CD4-positive, alpha-beta memory T cell (primary cell): ENCODE data around the gene IL1RL1. TPM values are rescaled to one million over a fixed set of nuclear protein-coding genes. Genes with fewer than 3 reads are reported as not detected.

Source experiments
- CTCF ChIA-PET: fragments of 350-600 bp; sonication (Branson Sonifier 250); formaldehyde crosslinking; loops from one replicate; lab custom pipeline; 2021; ENCODE audit warnings: inconsistent platforms; ENCODE audit not compliant: partially characterized antibody; lab: Charles Lee
- POLR2A ChIA-PET: fragments of 350-600 bp; sonication (Branson Sonifier 250); formaldehyde crosslinking; loops from one replicate; lab custom pipeline; 2021; ENCODE audit not compliant: partially characterized antibody; lab: Charles Lee
- DNase-seq, 5 donors: peaks; one replicate each; pipeline versions ENCODE4 v3.0.0 to v3.0.0-alpha.2; 2020 to 2022; ENCODE audit warnings: mixed read lengths in 1 of 5
- H3K27ac ChIP-seq: one replicate; pipeline ENCODE4 v1.7.0; 2013; ENCODE audit warnings: low read depth, low read length
- H3K27me3 ChIP-seq: 2 replicates; pipeline ENCODE4 v1.7.0; 2013; ENCODE audit warnings: mild to moderate bottlenecking, low read length, moderate library complexity; ENCODE audit not compliant: insufficient read depth
- H3K36me3 ChIP-seq: 2 replicates; pipeline ENCODE4 v1.7.0; 2013; ENCODE audit warnings: mild to moderate bottlenecking, low read length, moderate library complexity; ENCODE audit not compliant: insufficient read depth
- H3K4me1 ChIP-seq: 2 replicates; pipeline ENCODE4 v1.7.0; 2013; ENCODE audit warnings: mild to moderate bottlenecking, low read length, moderate library complexity; ENCODE audit not compliant: insufficient read depth
- H3K4me3 ChIP-seq, 2 donors: one replicate each; pipeline ENCODE4 v1.7.0; 2013; ENCODE audit warnings: low read length in 2 of 2, mild to moderate bottlenecking in 1 of 2
- H3K9me3 ChIP-seq, 2 donors: one replicate each; pipeline ENCODE4 v1.7.0; 2013; ENCODE audit warnings: low read length in 2 of 2, control low read depth in 1 of 2; ENCODE audit not compliant: control insufficient read depth in 1 of 2
- H3K27ac Mint-ChIP-seq, 7 donors: one replicate each; pipeline ENCODE4 v1.8.0; 2020 to 2021; ENCODE audit warnings: mixed read lengths in 7 of 7, mild to moderate bottlenecking in 6 of 7, inconsistent platforms in 3 of 7, moderate library complexity in 3 of 7
- H3K27me3 Mint-ChIP-seq, 2 donors: one replicate each; pipeline ENCODE4 v1.8.0; 2020 to 2021; ENCODE audit warnings: mixed read lengths in 2 of 2
- H3K36me3 Mint-ChIP-seq, 2 donors: one replicate each; pipeline ENCODE4 v1.8.0; 2020 to 2021; ENCODE audit warnings: mixed read lengths in 2 of 2, inconsistent platforms in 1 of 2, mild to moderate bottlenecking in 1 of 2
- H3K4me1 Mint-ChIP-seq, 4 donors: one replicate each; pipeline ENCODE4 v1.8.0; 2020 to 2021; ENCODE audit warnings: mixed read lengths in 4 of 4, mild to moderate bottlenecking in 1 of 4
- H3K4me3 Mint-ChIP-seq, 8 donors: one replicate each; pipeline ENCODE4 v1.8.0; 2020 to 2021; ENCODE audit warnings: mixed read lengths in 8 of 8, mild to moderate bottlenecking in 7 of 8, moderate library complexity in 6 of 8, inconsistent platforms in 3 of 8
- H3K9me3 Mint-ChIP-seq, 8 donors: one replicate each; pipeline ENCODE4 v1.8.0; 2020 to 2021; ENCODE audit warnings: mixed read lengths in 8 of 8, mild to moderate bottlenecking in 5 of 8, inconsistent platforms in 3 of 8, moderate library complexity in 1 of 8
- intact Hi-C: fragments of 100-400 bp; cut with micrococcal nuclease; formaldehyde crosslinking; loops from one replicate; pipeline ENCODE4 v1.15.1; 2023
- polyA plus RNA-seq, 2 donors: library from polyadenylated mRNA; unstranded; fragments of 300-500 nt; fragmentation: Illumina TruSeq; gene quantifications; one replicate each; pipeline ENCODE4 v1.2.3, GENCODE V29; 2021
- total RNA-seq, 2 experiments: library from RNA; stranded (reverse); gene quantifications; one replicate each; pipeline ENCODE4 v1.2.3, GENCODE V29; 2021

Gene IL1RL1
- total RNA-seq (under 1 TPM; 0.26 to 0.33 TPM), polyA plus RNA-seq (under 1 TPM in 1 of 2 donors, not detected in 1; 0.29 TPM)

DNA sequence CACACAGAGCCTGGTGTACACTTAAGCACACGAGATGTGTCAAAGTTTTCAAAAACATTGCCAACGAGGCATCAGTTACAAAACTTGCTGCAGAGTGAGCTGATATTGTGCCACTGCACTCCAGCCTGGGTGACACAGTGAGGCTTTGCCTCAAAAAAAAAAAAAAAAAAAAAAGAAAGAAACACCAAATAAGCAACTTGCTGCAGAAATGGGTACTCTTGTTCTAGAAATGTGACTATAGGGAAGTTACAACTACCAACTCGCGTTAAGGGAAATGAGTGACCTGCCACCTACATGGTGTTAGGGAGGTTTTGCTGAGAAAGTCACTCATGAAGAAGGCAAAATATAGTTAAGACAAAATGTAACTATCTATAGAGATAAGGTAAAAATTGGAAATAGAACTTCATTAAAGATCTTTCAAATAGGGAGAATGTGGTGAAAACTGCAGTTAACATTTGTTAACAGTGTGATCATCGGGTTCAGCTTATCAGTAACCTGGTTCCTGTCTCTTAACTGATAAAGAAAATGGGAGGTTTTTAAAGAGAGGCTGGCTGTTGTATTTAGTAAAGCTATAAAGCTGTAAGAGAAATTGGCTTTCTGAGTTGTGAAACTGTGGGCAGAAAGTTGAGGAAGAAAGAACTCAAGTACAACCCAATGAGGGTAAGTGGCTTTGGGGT, at the start of gene IL1RL1:
IL1RL1 (plus strand) TSS at position 600 of the 677 bp plus-strand sequence. CDS start 26,702 bp downstream, outside the sequence.
- CTCF ChIA-PET = interaction anchor here (1.4 kb wide), 1 partner anchor 9 kb away, joined by 6 read pairs; no protein-coding TSS in a partner anchor
- DNase-seq = no peak
- Histone ChIP-seq H3K4me1 (no peaks in the 10 kb centered on the region), H3K4me3 (no peak within 1 kb of the TSS), H3K36me3 (no peaks in the 10 kb centered on the region), H3K9me3 (no peaks in the 10 kb centered on the region), H3K27me3 (no peaks in the 10 kb centered on the region), H3K27ac (no peak within 1 kb of the TSS)
- H3K36me3 Mint-ChIP-seq = no peaks in the 10 kb centered on the region
- H3K27me3 Mint-ChIP-seq = peaks cover 2 to 5% of the 10 kb centered on the region in 2 donors
- intact Hi-C loops = no loop called here
- POLR2A ChIA-PET = no interaction called here
- no peaks in the 10 kb centered on the region for H3K4me1 Mint-ChIP-seq
- H3K27ac Mint-ChIP-seq = peak within 1 kb of the TSS in 1 of 7 donors; percentile 54
- H3K4me3 Mint-ChIP-seq = no peak within 1 kb of the TSS
- peaks cover 0 to 2% (median 0%) of the 10 kb centered on the region in 8 donors for H3K9me3 Mint-ChIP-seq

DNA sequence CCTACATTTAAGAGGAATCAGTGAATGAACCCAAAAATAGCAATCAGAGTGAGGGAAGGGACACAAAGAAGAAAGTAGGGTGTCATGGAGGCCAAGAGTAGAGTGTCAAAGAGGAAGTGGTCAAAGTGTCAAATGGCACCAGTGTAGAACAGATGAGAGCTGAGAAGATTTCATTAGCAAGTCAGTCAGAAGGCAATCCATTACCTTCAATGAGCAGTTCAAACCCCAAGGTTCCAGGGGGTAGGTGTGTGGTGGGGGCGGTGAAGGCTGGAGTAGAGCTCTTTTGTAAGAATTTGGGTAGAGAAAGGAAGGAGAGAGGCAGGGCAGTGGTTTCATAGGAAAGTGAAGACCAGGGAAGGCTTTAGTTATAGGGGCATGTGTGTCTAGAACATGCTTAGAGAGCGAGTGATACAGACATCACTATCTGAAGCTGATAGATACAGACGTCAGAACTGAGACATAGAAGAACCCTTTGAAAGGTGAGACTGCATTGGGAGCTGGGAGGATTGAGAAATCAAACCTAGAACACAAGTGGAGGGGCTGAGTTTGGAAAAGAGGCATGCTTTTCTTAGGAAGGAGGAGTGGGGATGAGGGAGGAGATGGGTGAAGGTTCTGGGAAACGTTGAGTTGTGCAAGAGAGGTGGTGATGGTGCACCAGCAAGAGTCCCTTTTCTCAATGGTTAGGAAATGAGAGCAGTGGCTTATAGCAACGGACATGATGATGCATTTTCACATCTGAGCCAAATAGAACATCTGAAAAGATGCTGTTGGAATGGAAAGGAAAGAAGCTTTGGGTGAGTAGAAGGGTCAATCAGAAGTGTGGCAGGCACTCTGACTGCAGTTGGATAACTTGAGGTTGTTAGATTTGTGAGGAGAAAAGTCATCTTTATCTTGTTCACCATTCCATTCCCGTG, 48.9 kb upstream of the IL1RL1 start:
- peaks cover 0 to 2% (median 0%) of the 10 kb centered on the region in 8 donors for H3K9me3 Mint-ChIP-seq
- H3K4me3 ChIP-seq = no peak overlapping the region
- H3K4me1 Mint-ChIP-seq = peaks cover 14 to 27% (median 16%) of the 10 kb centered on the region in 4 donors
- DNase-seq = no peak
- H3K4me1 ChIP-seq = peaks cover 29% of the 10 kb centered on the region
- intact Hi-C loops = no loop called here
- no peaks in the 10 kb centered on the region for H3K9me3 ChIP-seq
- H3K36me3 ChIP-seq = no peaks in the 10 kb centered on the region
- ChIA-PET POLR2A (no interaction called here), CTCF (interaction anchor here (0.6 to 2.5 kb wide), 4 partner anchors 10 to 181 kb away, joined by 4 to 11 read pairs (median 4); partner anchors contain the start of gene IL18R1)
- H3K27me3 Mint-ChIP-seq = peaks cover 0 to 1% of the 10 kb centered on the region in 2 donors
- no peak overlapping the region for H3K4me3 Mint-ChIP-seq
- H3K27ac Mint-ChIP-seq = no peak overlapping the region
- H3K27ac ChIP-seq = no peak overlapping the region
- H3K36me3 Mint-ChIP-seq = no peaks in the 10 kb centered on the region
- H3K27me3 ChIP-seq = no peaks in the 10 kb centered on the region

DNA sequence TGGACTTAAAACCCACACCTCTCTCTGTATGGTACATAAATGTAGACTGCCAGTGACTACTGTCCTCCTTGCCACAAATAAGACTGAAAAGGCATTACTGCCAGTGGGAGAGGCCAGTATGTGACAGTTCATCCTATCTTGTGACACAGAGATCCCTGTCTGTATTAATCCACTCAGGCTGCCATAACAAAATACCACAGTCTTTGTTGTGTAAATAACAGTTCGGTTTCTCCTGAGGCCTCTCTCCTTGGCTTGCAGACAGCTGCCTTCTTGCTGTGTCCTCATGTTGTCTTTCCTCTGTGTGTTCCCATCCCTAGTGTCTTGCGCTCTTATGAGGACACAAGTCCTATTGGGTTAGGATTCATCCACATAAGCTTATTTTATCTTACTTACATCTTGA, 46.4 kb upstream of the IL1RL1 start:
- POLR2A ChIA-PET = interaction anchor here (0.6 kb wide), 1 partner anchor 548 kb away, joined by 3 read pairs; no protein-coding TSS in a partner anchor
- Mint-ChIP-seq H3K27me3 (peaks cover 0 to 1% of the 10 kb centered on the region in 2 donors), H3K4me1 (peaks cover 0 to 11% (median 4%) of the 10 kb centered on the region in 4 donors)

DNA sequence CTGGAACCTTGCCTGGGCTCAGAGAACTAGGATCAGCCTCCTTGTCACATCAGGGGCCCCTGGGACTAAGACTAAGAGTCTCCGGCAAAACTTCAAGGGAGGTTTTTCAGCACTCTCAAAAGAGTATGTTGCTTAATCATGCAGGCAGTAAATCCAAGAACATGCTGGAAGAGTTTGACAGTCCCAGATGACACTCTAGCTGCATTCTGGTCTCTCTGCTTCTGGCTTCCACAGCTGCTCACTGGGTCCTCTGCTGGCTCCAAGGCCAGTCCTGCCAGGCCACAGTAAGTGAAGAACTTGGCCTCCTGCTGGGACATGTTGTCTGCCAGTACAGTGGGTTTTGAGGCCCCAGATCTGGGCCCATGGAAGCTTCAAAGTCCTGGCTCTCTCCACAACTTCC, 45.2 kb upstream of the IL1RL1 start:
- Mint-ChIP-seq H3K27ac (no peak overlapping the region), H3K4me1 (peaks cover 0 to 11% (median 4%) of the 10 kb centered on the region in 4 donors), H3K36me3 (peaks cover 0 to 3% of the 10 kb centered on the region in 2 donors), H3K9me3 (no peaks in the 10 kb centered on the region), H3K4me3 (no peak overlapping the region), H3K27me3 (peaks cover 0 to 7% of the 10 kb centered on the region in 2 donors)
- intact Hi-C loops = no loop called here
- no peak overlapping the region for H3K4me3 ChIP-seq
- H3K27me3 ChIP-seq = no peaks in the 10 kb centered on the region
- DNase-seq = no peak
- H3K27ac ChIP-seq = no peak overlapping the region
- no peaks in the 10 kb centered on the region for H3K9me3 ChIP-seq
- ChIA-PET CTCF (interaction anchor here (0.9 to 5.0 kb wide), 2 partner anchors 14 to 25 kb away, joined by 3 to 27 read pairs; no protein-coding TSS in a partner anchor), POLR2A (no interaction called here)
- no peaks in the 10 kb centered on the region for H3K36me3 ChIP-seq
- H3K4me1 ChIP-seq = peaks cover 10% of the 10 kb centered on the region

More for the DNA sequence above, 46.4 kb upstream of the IL1RL1 start:
- Mint-ChIP-seq H3K27ac (no peak overlapping the region), H3K9me3 (no peaks in the 10 kb centered on the region), H3K36me3 (no peaks in the 10 kb centered on the region), H3K4me3 (peak overlapping the region in 3 of 8 donors; percentile 7 to 15 (median 12))
- Histone ChIP-seq H3K27me3 (no peaks in the 10 kb centered on the region), H3K36me3 (no peaks in the 10 kb centered on the region), H3K4me3 (no peak overlapping the region), H3K27ac (no peak overlapping the region), H3K4me1 (peaks cover 10% of the 10 kb centered on the region), H3K9me3 (no peaks in the 10 kb centered on the region)
- DNase-seq = no peak
- CTCF ChIA-PET = interaction anchor here (5.0 kb wide), 1 partner anchor 12 kb away, joined by 27 read pairs; no protein-coding TSS in a partner anchor
- intact Hi-C loops = no loop called here

DNA sequence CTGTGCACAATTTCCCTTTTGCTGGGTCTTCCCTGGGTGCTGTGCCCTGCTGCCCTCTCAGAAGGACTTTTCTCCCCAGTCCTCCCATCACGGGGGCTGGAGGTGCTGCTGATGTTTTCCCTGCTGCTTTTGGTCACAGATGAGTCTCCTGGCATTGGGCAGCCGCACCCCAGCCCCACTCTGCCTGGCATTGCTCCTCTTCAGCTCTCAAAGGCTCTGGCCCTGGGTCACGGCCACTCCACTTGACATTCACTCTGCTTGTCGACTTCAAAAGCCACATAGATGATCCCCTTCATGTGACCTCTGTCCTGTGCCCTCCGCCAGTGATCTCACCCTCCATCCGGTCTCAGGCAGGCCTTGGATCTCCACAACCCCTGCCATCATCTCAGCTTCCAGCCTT, 43.6 kb upstream of the IL1RL1 start:
- H3K9me3 Mint-ChIP-seq = no peaks in the 10 kb centered on the region
- ChIA-PET CTCF (interaction anchor here (5.0 kb wide), 1 partner anchor 15 kb away, joined by 27 read pairs; no protein-coding TSS in a partner anchor), POLR2A (no interaction called here)

DNA sequence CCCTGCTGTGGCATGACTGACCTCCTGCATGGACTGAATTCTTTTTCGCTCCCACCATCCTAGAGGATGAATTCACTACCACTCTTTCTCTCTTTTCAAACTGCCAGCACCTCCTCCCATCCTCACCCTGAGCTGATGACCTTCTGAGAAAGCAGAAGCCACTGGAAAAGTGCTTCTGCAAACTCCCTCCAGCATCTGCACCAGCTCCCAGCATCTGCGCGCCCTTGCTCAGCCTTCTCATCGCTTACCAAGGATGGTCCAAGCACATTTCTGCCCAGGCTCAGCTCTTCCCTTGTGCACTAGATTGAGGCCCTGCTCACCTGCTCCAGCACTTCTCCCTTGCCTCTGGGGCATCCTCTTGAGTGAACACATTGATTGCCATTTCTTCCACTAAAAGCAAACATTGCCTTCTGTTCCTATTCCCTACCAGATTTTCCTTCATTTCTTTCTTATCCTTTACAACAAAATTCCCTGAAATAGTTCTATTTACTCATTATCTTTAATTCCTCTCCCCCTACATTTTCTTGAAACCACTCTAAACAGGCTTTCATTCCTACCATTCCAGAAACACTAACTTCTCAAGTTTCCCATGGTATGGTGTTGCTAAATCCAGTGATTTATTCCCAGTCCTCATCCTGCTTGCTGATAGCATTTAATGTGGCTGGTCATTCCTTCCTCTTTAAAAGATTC, 42.7 kb upstream of the IL1RL1 start:
- ChIA-PET CTCF (no interaction called here), POLR2A (no interaction called here)
- no peaks in the 10 kb centered on the region for H3K9me3 Mint-ChIP-seq
- H3K27ac Mint-ChIP-seq = no peak overlapping the region
- peaks cover 0 to 3% of the 10 kb centered on the region in 2 donors for H3K36me3 Mint-ChIP-seq
- peaks cover 5 to 15% (median 9%) of the 10 kb centered on the region in 4 donors for H3K4me1 Mint-ChIP-seq
- H3K27ac ChIP-seq = no peak overlapping the region
- no peaks in the 10 kb centered on the region for H3K9me3 ChIP-seq
- peaks cover 0 to 9% of the 10 kb centered on the region in 2 donors for H3K27me3 Mint-ChIP-seq
- H3K4me3 Mint-ChIP-seq = no peak overlapping the region
- no peak for DNase-seq
- no peak overlapping the region for H3K4me3 ChIP-seq
- no peaks in the 10 kb centered on the region for H3K27me3 ChIP-seq
- intact Hi-C loops = no loop called here
- H3K4me1 ChIP-seq = peaks cover 7% of the 10 kb centered on the region
- no peaks in the 10 kb centered on the region for H3K36me3 ChIP-seq

More for the DNA sequence above, 43.6 kb upstream of the IL1RL1 start:
- Histone ChIP-seq H3K9me3 (no peaks in the 10 kb centered on the region), H3K4me1 (peaks cover 7% of the 10 kb centered on the region), H3K4me3 (no peak overlapping the region), H3K27ac (no peak overlapping the region), H3K27me3 (no peaks in the 10 kb centered on the region), H3K36me3 (no peaks in the 10 kb centered on the region)
- peaks cover 0 to 3% of the 10 kb centered on the region in 2 donors for H3K36me3 Mint-ChIP-seq
- peaks cover 5 to 17% (median 9%) of the 10 kb centered on the region in 4 donors for H3K4me1 Mint-ChIP-seq
- H3K27me3 Mint-ChIP-seq = peaks cover 0 to 7% of the 10 kb centered on the region in 2 donors
- intact Hi-C loops = no loop called here
- no peak for DNase-seq
- H3K27ac Mint-ChIP-seq = no peak overlapping the region
- H3K4me3 Mint-ChIP-seq = no peak overlapping the region
